GM23248 (cell line): ENCODE results near the gene COL23A1. TPM values are rescaled to one million over a fixed set of nuclear protein-coding genes. Genes with fewer than 3 reads are reported as not detected.

Experiments
- DNase-seq: peaks from one replicate; pipeline ENCODE4 v3.0.0-alpha.2; 2015
- H2AFZ ChIP-seq: fragments of 200-600 bp; sonication (generic); 2 replicates; pipeline ENCODE4 v1.6.1; 2016; ENCODE audit warnings: antibody characterized with exemption
- H3F3A ChIP-seq: fragments of 200-600 bp; sonication (generic); 2 replicates; pipeline ENCODE4 v1.6.1; 2016; ENCODE audit warnings: mild to moderate bottlenecking, antibody characterized with exemption, mixed run types; ENCODE audit not compliant: insufficient read depth
- H3K27ac ChIP-seq: fragments of 200-600 bp; sonication (generic); 2 replicates; pipeline ENCODE4 v1.5.1; 2016; ENCODE audit warnings: mild to moderate bottlenecking
- H3K27me3 ChIP-seq: fragments of 200-600 bp; sonication (generic); replicated peaks from 2 replicates; pipeline ENCODE4 v1.6.1; 2016; ENCODE audit warnings: mild to moderate bottlenecking; ENCODE audit not compliant: insufficient read depth
- H3K36me3 ChIP-seq: fragments of 200-600 bp; sonication (generic); 2 replicates; pipeline ENCODE4 v1.6.1; 2016; ENCODE audit warnings: low read depth, mild to moderate bottlenecking
- H3K4me1 ChIP-seq: fragments of 200-600 bp; sonication (generic); 2 replicates; pipeline ENCODE4 v1.6.1; 2016; ENCODE audit warnings: mild to moderate bottlenecking; ENCODE audit not compliant: insufficient read depth
- H3K4me2 ChIP-seq: fragments of 200-600 bp; sonication (generic); one replicate; pipeline ENCODE4 v1.6.1; 2016; ENCODE audit warnings: mild to moderate bottlenecking; ENCODE audit not compliant: unreplicated experiment
- H3K4me3 ChIP-seq: fragments of 200-600 bp; sonication (generic); 2 replicates; pipeline ENCODE4 v1.5.1; 2016; ENCODE audit warnings: mild to moderate bottlenecking
- H3K79me2 ChIP-seq: fragments of 200-600 bp; sonication (generic); 2 replicates; pipeline ENCODE4 v1.6.1; 2016; ENCODE audit warnings: mild to moderate bottlenecking; ENCODE audit not compliant: insufficient read depth
- H3K9ac ChIP-seq: fragments of 200-600 bp; sonication (generic); 2 replicates; pipeline ENCODE4 v1.6.1; 2016; ENCODE audit warnings: mild to moderate bottlenecking
- H3K9me2 ChIP-seq: fragments of 200-600 bp; sonication (generic); 2 replicates; pipeline ENCODE4 v1.6.1; 2016; ENCODE audit warnings: mixed run types, mild to moderate bottlenecking, moderate library complexity; ENCODE audit not compliant: insufficient read depth
- H3K9me3 ChIP-seq: fragments of 200-600 bp; sonication (generic); one replicate; pipeline ENCODE4 v1.6.1; 2017; ENCODE audit warnings: low read depth
- H4K20me1 ChIP-seq: fragments of 200-600 bp; sonication (generic); 2 replicates; pipeline ENCODE4 v1.6.0; 2016; ENCODE audit not compliant: insufficient read depth
- EZH2 ChIP-seq: fragments of 200-600 bp; sonication (generic); IDR thresholded peaks from 2 replicates; pipeline ENCODE4 v1.6.1; 2018; ENCODE audit warnings: antibody characterized with exemption, mild to moderate bottlenecking; ENCODE audit not compliant: insufficient read depth, poor library complexity, severe bottlenecking
- EZH2phosphoT487 ChIP-seq: fragments of 200-600 bp; sonication (generic); IDR thresholded peaks from 2 replicates; pipeline ENCODE4 v1.6.1; 2018; ENCODE audit warnings: antibody characterized with exemption, moderate library complexity, mild to moderate bottlenecking, low read depth; ENCODE audit not compliant: insufficient read depth
- WGBS, 2 experiments: methylation state at CpG; one replicate each; pipeline ENCODE4 v1.1.6; 2015 to 2017; ENCODE audit warnings: low lambda C conversion rate in 2 of 2, low coverage in 1 of 2; ENCODE audit errors: missing lambda C conversion rate in 2 of 2; 5-methylcytosine and 5-hydroxymethylcytosine counted together
- in situ Hi-C: fragments of 300-500 bp; cut with MboI; formaldehyde crosslinking; loops from 2 replicates; pipeline ENCODE4 v1.15.0; 2020
- polyA plus RNA-seq: library from polyadenylated mRNA; unstranded; fragments of >200 nt; fragmentation: Nextera tagmentation; extraction: Ambion mirVana; gene quantifications from 2 replicates; pipeline ENCODE4 v1.2.1, GENCODE V29; 2016
- total RNA-seq: library from RNA; depleted of rRNA; stranded (reverse); fragments of >200 nt; shearing (Covaris generic); gene quantifications from 2 replicates; pipeline ENCODE4 v1.2.3, GENCODE V29; 2014

The COL23A1 gene
- total and polyA plus RNA-seq, 2 experiments from 2014 or later: not detected

- Histone ChIP-seq H2AFZ (no peak overlapping the region), H3K9me3 (no peaks in the 10 kb centered on the region), H3K36me3 (no peaks in the 10 kb centered on the region), H3K27ac (no peak overlapping the region), H3K4me3 (no peak overlapping the region), H3K27me3 (no peaks in the 10 kb centered on the region), H3F3A (no peaks in the 10 kb centered on the region), H3K9me2 (no peaks in the 10 kb centered on the region), H3K79me2 (no peaks in the 10 kb centered on the region), H3K4me2 (no peak overlapping the region), H3K4me1 (no peaks in the 10 kb centered on the region), H4K20me1 (no peaks in the 10 kb centered on the region), H3K9ac (no peak overlapping the region)
- 79 to 85% methylated on average over 22 of the region's 22 CpGs for WGBS, 2 experiments
- no peak for DNase-seq
- in situ Hi-C loops: no loop called here
- no peak for TF ChIP-seq EZH2
- no peak for TF ChIP-seq EZH2phosphoT487
Measured at GRCh38 chr5:178454821-178455479, 135.2 kb downstream of the COL23A1 start.

DNA sequence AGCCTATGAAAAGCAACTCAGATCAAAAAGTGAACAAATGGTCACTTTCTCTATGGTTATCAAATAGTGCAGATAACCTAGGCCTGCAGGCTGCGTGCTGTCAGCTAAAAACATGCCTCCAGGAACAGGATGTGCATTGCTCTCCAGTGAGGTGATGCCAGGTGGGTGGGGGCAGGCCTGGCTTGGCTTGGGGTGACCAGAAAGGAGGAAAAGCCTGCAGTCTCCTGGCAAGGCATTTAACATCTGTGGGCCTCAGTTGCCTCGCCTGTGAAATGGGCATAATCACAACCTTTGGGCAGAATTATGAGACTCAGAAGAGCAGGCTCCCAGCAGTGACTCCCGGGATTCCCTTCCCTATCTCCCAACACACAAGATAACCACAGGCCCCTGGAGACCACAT is 135.9 kb downstream of the COL23A1 start:
- no peaks in the 10 kb centered on the region for H3K27me3 ChIP-seq
- in situ Hi-C loops: no loop called here
- H3K4me3 ChIP-seq: no peak overlapping the region
- no peaks in the 10 kb centered on the region for H3K79me2 ChIP-seq
- H3K9me3 ChIP-seq: no peaks in the 10 kb centered on the region
- no peak for DNase-seq
- TF ChIP-seq EZH2 (no peak), EZH2phosphoT487 (no peak)
- H3K9me2 ChIP-seq: no peaks in the 10 kb centered on the region
- H3K4me1 ChIP-seq: no peaks in the 10 kb centered on the region
- H3K4me2 ChIP-seq: no peak overlapping the region
- H3K27ac ChIP-seq: no peak overlapping the region
- no peaks in the 10 kb centered on the region for H4K20me1 ChIP-seq
- no peaks in the 10 kb centered on the region for H3K36me3 ChIP-seq
- WGBS, 2 experiments: 52 to 62% methylated on average over 3 of the region's 3 CpGs
- no peak overlapping the region for H3K9ac ChIP-seq
- no peaks in the 10 kb centered on the region for H3F3A ChIP-seq
- H2AFZ ChIP-seq: no peak overlapping the region

DNA sequence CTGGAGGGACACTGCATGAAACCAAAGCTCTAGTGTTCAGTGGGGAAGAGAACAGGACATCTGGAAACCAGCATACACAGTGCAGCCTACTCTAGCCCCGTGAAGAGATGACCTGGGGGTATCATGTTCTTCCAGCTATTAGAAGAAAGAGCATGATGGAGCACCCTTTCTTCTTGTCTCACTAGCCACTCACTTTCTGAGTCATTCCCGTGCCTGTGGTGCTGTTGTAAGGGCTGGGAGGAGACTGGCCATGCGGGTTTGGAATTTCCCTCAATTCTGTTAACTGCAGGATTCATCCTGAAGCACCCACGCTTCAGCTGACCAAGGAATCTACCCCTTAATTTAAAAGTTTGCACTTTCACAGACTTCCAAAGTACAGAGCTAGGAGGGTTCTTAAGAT is 137.0 kb downstream of the COL23A1 start:
- DNase-seq: peak; percentile 34

GRCh38 chr5:178450121-178451028 is 139.8 kb downstream of the COL23A1 start:
- in situ Hi-C loops: no loop called here
- Histone ChIP-seq H3K9me3 (no peaks in the 10 kb centered on the region), H3K36me3 (no peaks in the 10 kb centered on the region), H3F3A (no peaks in the 10 kb centered on the region), H4K20me1 (no peaks in the 10 kb centered on the region), H3K4me1 (no peaks in the 10 kb centered on the region), H3K27me3 (no peaks in the 10 kb centered on the region), H2AFZ (no peak overlapping the region), H3K4me3 (no peak overlapping the region), H3K9ac (no peak overlapping the region), H3K4me2 (no peak overlapping the region), H3K27ac (no peak overlapping the region), H3K79me2 (no peaks in the 10 kb centered on the region), H3K9me2 (no peaks in the 10 kb centered on the region)
- WGBS, 2 experiments: 60 to 65% methylated on average over 16 to 19 of the region's 19 CpGs
- TF ChIP-seq EZH2phosphoT487 (no peak), EZH2 (no peak)
- DNase-seq: no peak

More for the DNA sequence above, 137.0 kb downstream of the COL23A1 start:
- Histone ChIP-seq H3K27ac (no peak overlapping the region), H3K27me3 (no peaks in the 10 kb centered on the region), H3F3A (no peaks in the 10 kb centered on the region), H3K4me2 (no peak overlapping the region), H3K36me3 (no peaks in the 10 kb centered on the region), H3K4me1 (no peaks in the 10 kb centered on the region), H3K79me2 (no peaks in the 10 kb centered on the region), H3K9me2 (no peaks in the 10 kb centered on the region), H3K9ac (no peak overlapping the region), H2AFZ (no peak overlapping the region), H3K4me3 (no peak overlapping the region), H4K20me1 (no peaks in the 10 kb centered on the region), H3K9me3 (no peaks in the 10 kb centered on the region)
- 16 to 19% methylated on average over 4 of the region's 4 CpGs for whole genome bisulfite sequencing, 2 experiments
- in situ Hi-C loops: no loop called here
- TF ChIP-seq EZH2: no peak
- no peak for TF ChIP-seq EZH2phosphoT487
